Measurements from ENCODE around the gene BRD3OS. TPM values are rescaled to one million over a fixed set of nuclear protein-coding genes. Genes with fewer than 3 reads are reported as not detected.

BRD3OS gene
- total and polyA plus RNA-seq, 2 donors (not counting 3 experiments of a cell fraction or from before 2014, with no cell fraction given): 11.9 to 15.4 TPM

- TF ChIP-seq JUN (IDR thresholded peaks at IDR 0.05; ENCODE audit: borderline replicate concordance, insufficient read depth, insufficient read length, low read depth) (no peak), MYC (IDR thresholded peaks at IDR 0.05; ENCODE audit: low read depth, low read length) (no peak), EZH2 (IDR thresholded peaks at IDR 0.05; ENCODE audit: borderline replicate concordance, low read depth, low read length, severe bottlenecking) (no peak), GATA2 (IDR thresholded peaks at IDR 0.05; ENCODE audit: insufficient read depth, insufficient read length, low read depth, low read length) (no peak), POLR2A (IDR thresholded peaks at IDR 0.05; ENCODE audit: low read depth, low read length) (no peak), MAX (IDR thresholded peaks at IDR 0.05; ENCODE audit: insufficient read depth, insufficient read length) (no peak), CTCF (IDR thresholded peaks at IDR 0.05; ENCODE audit: extremely low read depth in 1 of 2, insufficient read depth in 1 of 2, low read depth in 1 of 2, low read length in 2 of 2) (no peak), POLR2AphosphoS5 (IDR thresholded peaks at IDR 0.05; ENCODE audit: insufficient read depth, low read depth, low read length) (no peak), FOS (IDR thresholded peaks at IDR 0.05; ENCODE audit: borderline replicate concordance, insufficient read depth, low read length) (no peak)
- H3K27ac ChIP-seq (ENCODE audit: insufficient read depth, low read depth, low read length): no peak overlapping the region
- no peaks in the 10 kb centered on the region for H3K9me3 ChIP-seq (replicated peaks; ENCODE audit: control insufficient read depth, insufficient read depth, low read length)
- H3K4me3 ChIP-seq (replicated peaks in 1 of 3; ENCODE audit: insufficient read depth in 1 of 3, low read depth in 1 of 3, low read length in 3 of 3): no peak overlapping the region
- peaks cover 18% of the 10 kb centered on the region for H3K4me1 ChIP-seq (ENCODE audit: control insufficient read depth, extremely low read depth, insufficient read depth, low read length)
- H3K27me3 ChIP-seq (ENCODE audit: control insufficient read depth in 2 of 2, insufficient read depth in 2 of 2, low read length in 2 of 2): no peaks in the 10 kb centered on the region
- H4K20me1 ChIP-seq (replicated peaks; ENCODE audit: control insufficient read depth, extremely low read depth, insufficient read depth, low read length): peaks cover 5% of the 10 kb centered on the region
- intact Hi-C loops (cut with micrococcal nuclease) (loop anchor here (10.0 kb wide), 1 partner anchor 381 kb away; no protein-coding TSS in a partner anchor), dilution Hi-C loops (cut with MboI; ENCODE audit: extremely low pct_ligation_motif_present, low sequenced_read_pairs) (no loop called here)
- peaks cover 75% of the 10 kb centered on the region for H3K79me2 ChIP-seq (ENCODE audit: control insufficient read depth, insufficient read depth, low read length)
- H3K9ac ChIP-seq (replicated peaks; ENCODE audit: extremely low read depth, insufficient read depth, low read length): no peak overlapping the region
- H3K4me2 ChIP-seq (ENCODE audit: insufficient read depth, low read length): no peak overlapping the region
- no peaks in the 10 kb centered on the region for H3K9me1 ChIP-seq (replicated peaks; ENCODE audit: control insufficient read depth, extremely low read depth, insufficient read depth, low read length)
- H3K36me3 ChIP-seq (ENCODE audit: control insufficient read depth in 2 of 2, extremely low read depth in 1 of 2, insufficient read depth in 2 of 2, low read length in 2 of 2): no peaks in the 10 kb centered on the region
- FAIRE-seq: no peak
- ChIA-PET POLR2A (no interaction called here), CTCF (no interaction called here)
- DNase-seq (ENCODE audit: low read depth, low spot score): no peak
- no TSS peak for BruUV-seq (replicated peaks)
- no peak overlapping the region for H2AFZ ChIP-seq (ENCODE audit: low read depth, low read length)
Measured at GRCh38 chr9:134063571-134064450, 38.5 kb downstream of the BRD3OS start.
